Choroid plexus epithelial cell (primary cell): ENCODE measurements around the gene EYS.

Source experiments
- DNase-seq: peaks from one replicate; pipeline ENCODE4 v3.0.0-alpha.2; 2010; ENCODE audit warnings: low read depth
- H3K4me3 ChIP-seq: 2 replicates; pipeline ENCODE4 v1.5.1; 2011; ENCODE audit warnings: low read depth, mild to moderate bottlenecking, control low read depth, low read length, moderate library complexity
- CTCF ChIP-seq: conservative IDR thresholded peaks from 2 replicates; pipeline ENCODE4 v1.5.1; 2011; ENCODE audit warnings: low read depth, mild to moderate bottlenecking, control low read depth, inconsistent platforms, low read length, moderate library complexity

EYS gene

GRCh38 chr6:64121011-64121565, 1585.9 kb downstream of the EYS start:
- no peak for TF ChIP-seq CTCF
- no peak for DNase-seq
- no peak overlapping the region for H3K4me3 ChIP-seq

GRCh38 chr6:64113704-64114103, 1593.3 kb downstream of the EYS start:
- no peak for TF ChIP-seq CTCF
- no peak overlapping the region for H3K4me3 ChIP-seq
- peak; percentile 8 for DNase-seq

- peak; percentile 13 for DNase-seq
- TF ChIP-seq CTCF = no peak
- H3K4me3 ChIP-seq = no peak overlapping the region
These were observed 1603.0 kb downstream of the EYS start for GRCh38 chr6:64104051-64104450.

- no peak overlapping the region for H3K4me3 ChIP-seq
- no peak for TF ChIP-seq CTCF
- no peak for DNase-seq
These were observed 1603.5 kb downstream of the EYS start for GRCh38 chr6:64103480-64103879.

- DNase-seq = no peak
- TF ChIP-seq CTCF = no peak
- no peak overlapping the region for H3K4me3 ChIP-seq
These were observed 1606.2 kb downstream of the EYS start for GRCh38 chr6:64100702-64101303.

DNA sequence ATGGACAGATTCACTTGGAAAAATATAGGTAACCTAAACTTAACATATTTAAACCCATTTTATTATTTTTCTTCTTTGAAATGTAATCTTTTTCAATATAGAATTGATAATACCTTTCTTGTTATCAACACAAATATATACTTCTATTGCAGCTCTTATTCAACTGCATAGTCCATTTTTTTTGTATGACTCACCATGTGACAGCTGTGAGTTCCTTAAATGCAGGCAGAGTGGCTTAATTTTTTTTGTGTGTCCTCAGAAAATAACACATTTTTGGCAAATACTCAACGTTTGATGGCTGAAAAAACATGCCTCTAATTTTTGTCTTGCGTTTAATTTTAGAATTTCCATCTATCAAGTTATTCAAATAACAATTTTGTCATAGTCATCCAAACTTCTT, 1616.7 kb downstream of the EYS start:
- DNase-seq = peak; percentile 20
- H3K4me3 ChIP-seq = no peak overlapping the region
- no peak for TF ChIP-seq CTCF

DNA sequence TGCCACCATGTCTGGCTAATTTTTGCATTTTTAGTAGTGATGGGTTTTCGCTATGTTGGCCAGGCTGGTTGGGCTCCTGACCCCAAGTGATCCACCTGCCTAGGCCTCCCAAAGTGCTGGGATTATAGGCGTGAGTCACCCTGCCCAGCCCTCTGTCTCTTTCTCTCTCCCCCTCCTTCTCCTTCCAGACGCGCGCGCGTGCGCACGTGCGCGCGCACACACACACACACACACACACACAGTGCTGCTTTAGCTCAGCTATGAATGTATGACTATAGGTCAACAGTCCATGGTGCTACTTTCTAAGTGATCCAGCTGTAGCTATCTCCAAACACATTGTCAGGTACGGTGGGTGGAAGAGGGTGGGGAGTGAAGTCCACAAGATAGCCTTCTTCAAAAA, 1621.9 kb downstream of the EYS start:
- no peak for TF ChIP-seq CTCF
- no peak overlapping the region for H3K4me3 ChIP-seq
- DNase-seq = no peak
